NCI-H69 (cell line): ENCODE measurements around the gene SLC18A3.
A peak's percentile ranks its signal among the peaks of the same experiment; 100 is the strongest.

Experiments
- DNase-seq: peaks from one replicate; lab custom pipeline; 2025; lab: John Stamatoyannopoulos, UW

The SLC18A3 gene

DNA sequence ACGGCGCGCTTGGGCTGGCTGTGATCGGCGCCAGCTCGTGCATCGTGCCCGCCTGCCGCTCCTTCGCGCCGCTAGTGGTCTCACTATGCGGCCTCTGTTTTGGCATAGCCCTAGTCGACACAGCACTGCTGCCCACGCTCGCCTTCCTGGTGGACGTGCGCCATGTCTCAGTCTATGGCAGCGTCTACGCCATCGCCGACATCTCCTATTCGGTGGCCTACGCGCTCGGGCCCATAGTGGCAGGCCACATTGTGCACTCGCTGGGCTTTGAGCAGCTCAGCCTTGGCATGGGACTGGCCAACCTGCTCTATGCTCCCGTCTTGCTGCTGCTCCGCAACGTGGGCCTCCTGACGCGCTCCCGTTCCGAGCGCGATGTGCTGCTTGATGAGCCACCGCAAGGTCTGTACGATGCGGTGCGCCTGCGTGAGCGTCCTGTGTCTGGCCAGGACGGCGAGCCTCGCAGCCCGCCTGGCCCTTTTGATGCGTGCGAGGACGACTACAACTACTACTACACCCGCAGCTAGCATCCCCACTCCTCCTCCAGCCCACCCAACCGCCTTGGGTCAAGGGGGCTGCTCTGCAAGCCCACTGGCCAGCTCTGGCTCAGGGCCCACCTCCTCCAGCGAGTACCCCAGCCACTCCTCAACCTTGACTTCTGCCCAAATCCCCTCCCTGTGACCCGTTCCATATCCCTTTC is 1.9 kb downstream of the SLC18A3 start:
- DNase-seq, result no peak

DNA sequence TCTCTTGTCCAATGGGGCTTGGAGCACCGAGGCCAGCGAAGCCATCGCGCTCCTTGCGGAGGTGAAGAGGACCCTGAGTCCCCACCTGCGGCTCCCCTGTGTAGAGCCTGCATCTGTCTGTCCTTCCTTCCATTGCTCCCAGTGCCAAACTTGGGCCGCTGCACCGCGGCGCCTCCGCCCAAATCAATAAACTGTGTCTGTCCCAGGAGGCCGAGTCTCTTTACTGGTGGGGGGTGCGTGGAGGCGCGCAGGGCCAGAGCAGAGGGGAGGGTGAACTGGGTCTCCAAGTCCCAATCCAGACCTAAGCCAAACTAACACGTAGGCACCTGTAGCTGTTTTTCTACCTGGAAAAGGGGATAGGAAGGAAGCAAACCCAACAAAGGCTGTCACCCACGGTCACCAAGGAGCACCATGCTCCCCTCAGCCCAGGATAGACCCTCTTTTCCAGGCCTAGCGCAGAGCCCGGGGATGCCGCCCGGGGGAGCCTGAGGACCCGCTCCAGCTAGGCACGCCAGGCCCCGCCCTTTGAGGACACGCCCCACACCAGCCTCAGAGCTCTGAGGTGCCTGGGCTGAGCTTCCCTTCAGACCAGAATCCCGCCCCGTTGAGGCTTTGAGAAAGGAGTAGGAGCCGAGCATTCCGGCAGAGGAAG is 2.5 kb downstream of the SLC18A3 start:
- DNase-seq, result peak; percentile 59

DNA sequence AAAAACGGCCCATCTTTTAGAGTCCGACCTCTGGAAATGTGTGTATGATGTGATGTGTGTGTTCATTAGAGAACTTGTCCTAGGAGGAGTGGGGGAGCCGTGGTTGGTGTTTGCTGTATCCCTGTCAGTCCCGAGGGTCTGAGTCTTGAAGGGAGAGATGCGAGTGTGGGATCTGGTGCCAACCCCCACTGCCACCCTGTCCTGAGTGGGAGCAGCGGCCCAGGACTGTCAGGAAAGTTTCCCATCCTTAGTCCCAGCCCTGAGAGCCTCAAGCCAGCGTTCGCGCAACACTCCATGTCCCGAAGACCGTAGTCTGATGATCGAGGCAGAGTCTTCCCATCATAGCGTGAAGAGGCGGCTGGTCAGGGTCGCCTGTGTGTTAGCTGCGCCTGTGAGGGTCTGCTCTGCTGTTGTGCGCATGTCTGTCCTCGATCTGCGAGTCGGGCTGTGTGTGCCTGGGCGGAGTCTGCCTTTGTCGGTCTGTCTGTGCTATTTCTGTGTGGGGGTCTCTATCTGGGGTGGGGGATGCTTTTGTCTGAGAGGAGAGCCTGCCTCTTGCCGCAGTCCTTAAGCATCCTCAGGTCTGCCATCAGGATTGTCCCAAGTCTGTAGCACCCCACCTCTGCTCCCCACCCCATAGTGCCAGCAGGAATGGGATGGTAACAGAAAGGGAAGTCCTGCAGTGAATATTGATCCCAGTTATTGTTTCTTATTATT is 3.2 kb downstream of the SLC18A3 start:
- DNase-seq, result no peak

DNA sequence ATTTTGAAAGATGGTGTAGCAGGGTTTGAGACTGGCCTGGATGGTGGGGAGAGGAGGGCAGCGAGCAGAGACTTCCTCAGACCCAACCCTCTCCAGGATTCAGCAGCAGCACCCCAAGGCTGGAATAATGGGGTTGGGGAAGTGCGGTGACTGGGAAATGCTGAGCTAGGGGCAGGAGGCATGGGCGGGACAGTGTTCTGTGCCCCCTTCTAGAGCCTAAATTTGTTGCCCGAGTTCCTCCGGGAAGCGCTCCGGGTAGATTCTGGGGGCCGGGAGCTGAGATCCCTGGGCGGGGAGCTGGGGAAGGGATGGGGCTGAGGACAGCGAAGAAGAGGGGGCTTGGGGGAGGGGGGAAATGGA is 3.8 kb downstream of the SLC18A3 start, which contains the start of gene CHAT:
CHAT (plus strand) TSS at position 156 of the 360 bp plus-strand sequence; CDS start at position 309, 153 bp downstream.
- DNase-seq, result no peak

DNA sequence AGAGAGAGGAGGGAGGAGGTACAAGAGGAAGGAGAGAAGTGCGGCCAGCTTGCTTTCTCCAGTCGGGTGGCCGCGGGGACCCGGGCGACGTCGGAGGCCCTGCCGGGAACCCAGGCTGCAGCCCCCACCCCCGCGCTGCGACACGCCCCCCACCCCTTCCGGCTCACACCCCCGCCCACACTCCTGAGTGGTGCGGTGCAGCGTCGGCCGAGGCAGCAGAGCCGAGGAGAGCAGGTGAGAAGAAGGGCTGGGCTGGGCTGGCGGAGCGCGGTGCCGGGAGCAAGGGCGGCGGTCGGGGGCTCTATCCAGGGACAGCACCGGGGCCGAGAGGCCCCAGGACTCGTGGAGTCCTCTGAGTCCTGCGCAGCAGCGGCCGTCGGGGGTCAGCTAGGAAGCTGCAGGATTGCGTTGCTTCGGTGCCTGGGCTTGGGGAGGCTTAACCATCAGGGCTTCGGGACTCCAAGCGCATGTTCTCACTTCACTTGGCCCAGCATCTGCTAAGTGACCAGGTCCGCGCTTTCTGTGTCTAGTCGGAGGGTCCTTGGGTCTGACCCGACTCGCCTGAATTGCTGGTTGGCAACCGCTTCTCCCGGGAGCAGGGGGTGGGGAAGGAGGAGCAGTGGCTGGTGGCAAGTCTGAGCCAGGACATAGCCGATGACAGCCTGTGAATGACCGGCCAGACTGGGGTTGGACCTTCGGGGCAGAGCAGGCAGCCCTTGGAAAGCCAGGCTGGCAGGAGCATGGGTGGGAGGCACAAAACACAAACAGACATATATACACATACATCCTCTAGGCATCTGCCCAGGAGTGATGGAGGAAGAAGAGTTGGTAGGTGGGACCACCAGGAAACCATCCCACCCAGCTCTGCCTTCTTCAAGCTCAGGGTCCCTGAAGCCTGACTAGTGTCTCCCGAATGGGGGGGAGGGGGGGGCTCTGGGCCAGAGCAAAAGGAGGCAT is 4.4 kb downstream of the SLC18A3 start:
- peak; percentile 40 for DNase-seq

DNA sequence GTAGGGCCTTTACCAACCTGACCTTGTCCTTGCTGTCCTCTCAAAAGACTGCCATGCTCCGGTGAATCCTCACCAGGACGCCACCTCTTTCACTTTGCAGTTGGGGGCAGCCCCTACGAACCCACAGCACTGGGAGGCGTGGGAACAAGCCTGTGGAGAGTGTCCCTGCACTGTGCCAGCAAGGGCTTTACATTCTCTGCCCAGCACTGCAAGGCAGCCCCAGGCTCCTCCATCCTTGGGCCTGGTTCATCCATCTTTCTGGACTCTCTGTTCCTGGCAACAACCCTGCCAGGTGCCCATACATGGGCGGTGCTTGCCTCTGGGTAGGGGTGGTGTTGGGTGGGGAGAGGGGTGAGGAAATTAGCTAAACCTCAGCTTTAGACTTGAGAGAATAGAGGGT is 5.1 kb downstream of the SLC18A3 start:
- DNase-seq, result no peak

DNA sequence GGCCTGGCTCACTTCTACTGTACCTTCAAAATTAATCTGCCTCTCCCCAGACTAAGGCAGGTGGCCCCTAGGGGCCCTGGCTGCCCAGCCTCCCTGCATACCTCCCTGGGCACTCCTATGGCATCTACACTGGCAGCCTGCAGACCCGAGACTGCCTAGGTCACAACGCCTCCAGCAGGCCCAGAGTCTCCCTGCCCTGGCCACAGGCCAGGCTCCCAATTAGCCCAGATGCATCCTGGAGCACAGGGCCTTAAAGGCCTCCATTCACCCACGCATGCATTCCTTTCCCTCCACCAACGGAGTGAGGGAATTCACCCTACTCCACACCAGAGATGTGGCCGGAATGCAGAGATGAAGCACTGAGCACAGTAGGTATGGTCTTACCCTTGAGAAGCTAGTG is 5.6 kb downstream of the SLC18A3 start:
- DNase-seq, result no peak

DNA sequence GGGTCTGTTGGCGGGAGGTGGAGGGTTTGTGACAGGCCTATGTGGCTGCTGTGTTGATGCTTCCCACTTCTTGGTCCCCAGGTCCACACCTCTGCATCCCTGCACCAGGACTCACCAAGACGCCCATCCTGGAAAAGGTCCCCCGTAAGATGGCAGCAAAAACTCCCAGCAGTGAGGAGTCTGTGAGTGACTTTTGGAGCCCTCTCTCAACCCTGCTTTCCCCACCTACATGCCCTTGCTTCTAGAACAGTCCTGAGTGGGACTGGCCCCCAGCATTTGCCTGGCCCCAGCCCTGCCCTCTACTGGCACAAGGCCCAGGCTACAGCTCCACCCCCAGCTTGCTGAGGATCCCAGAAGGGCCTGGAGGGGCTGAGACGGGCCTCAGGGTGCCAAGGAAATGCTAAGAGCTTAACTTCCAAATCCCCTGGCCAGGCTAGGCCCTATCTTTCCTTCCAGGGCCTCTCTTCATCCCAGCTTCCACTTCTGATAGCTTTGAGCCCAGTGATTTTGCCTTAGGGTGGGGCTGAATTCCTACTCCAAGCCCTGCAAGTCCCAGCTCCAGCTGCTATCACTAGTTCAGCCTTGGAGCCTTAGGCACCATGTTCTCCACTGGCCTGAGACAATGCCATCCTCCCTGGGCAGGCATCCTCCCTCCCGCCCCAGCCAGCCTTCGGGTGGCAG is 6.5 kb downstream of the SLC18A3 start:
- no peak for DNase-seq

DNA sequence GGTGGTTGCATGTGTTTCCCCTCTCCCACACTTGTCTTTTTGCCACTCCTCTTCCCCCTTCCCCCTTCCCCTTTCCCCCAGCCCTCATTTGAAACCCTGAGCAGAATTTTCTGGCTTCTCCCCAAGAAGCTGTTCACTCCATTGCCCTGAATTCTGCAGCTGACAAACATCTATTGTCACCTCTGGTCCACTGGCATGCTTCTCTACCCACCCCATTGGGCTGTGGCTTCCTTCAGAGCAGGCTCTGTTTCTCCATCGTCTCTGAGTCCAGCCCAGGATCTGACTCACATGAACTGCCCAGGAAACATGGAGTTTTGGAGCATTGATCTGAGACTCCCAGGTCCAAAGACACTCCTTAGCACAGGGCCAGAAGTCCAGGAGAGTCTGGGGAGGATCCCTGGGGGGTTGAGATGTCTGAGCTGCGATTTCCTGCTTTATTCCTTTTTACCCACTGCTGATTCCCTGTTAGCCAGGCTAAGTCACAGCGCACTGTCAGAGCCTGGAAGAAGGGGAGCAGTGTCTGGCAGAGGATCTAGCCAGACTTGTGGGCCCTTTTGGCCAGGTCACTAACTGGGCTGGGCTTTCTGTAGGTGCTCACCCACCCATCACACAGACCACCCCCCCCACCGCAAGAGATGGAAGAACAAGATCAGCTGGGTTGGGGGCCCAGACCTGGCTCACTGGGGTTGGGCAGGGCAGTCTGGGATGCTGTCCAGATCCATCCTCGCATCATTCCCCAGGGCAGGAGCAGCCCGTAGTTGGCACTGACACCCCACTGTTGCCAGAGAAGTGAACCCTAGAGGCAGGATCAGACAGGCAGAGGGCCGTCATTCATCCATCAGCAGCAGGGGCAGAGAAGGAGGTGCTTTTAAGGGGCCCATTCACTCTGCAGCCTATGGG is 7.3 kb downstream of the SLC18A3 start:
- no peak for DNase-seq

DNA sequence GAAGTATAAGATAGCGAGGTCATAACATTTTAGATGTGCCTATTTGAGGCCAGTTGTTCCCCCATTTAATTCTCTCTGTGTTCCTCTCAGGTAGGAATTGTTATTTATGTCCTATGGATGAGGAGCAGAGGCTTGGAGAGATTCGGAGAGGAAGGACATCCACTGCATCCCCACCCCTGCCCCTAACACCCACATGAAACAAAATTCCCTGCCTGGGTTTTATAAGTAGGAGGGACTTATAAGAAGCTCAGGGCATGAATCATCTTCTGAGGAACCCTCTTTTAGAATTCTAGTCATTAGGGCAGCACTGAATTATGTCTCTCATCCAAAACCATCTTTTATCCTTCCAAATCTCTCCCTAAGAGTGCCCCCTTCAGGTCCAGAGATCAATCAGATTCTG is 8.7 kb downstream of the SLC18A3 start:
- no peak for DNase-seq

DNA sequence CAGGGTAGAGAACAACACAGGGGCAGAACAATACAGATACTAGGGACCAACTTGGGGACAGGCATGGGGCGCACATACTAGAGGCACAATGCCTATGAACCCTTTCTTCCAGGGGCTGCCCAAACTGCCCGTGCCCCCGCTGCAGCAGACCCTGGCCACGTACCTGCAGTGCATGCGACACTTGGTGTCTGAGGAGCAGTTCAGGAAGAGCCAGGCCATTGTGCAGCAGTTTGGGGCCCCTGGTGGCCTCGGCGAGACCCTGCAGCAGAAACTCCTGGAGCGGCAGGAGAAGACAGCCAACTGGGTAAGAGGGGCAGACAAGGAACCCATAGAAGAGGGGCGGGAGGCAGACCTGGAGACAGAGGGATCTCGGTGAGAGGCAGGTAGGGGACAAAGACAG is 9.5 kb downstream of the SLC18A3 start:
- DNase-seq, result no peak

DNA sequence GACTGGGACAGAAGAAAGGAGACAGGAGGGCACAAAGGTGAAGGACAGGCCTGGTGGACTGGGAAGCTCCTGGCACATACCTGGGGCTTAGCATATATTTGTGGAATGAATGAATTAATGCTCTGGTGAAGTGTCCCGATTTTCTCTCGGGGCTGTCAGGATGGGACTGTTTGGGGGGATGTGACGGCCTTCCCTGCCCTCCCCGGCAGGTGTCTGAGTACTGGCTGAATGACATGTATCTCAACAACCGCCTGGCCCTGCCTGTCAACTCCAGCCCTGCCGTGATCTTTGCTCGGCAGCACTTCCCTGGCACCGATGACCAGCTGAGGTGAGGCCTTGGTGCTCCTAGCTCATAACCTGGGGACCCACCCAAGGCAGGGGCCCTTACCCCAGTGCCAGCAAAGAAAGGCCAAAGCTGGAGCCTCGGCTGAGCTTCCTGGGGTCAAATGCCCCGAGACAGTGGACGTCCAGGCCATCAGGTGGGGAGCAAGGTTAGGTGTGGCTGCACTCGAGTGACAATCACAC is 10.2 kb downstream of the SLC18A3 start:
- no peak for DNase-seq

DNA sequence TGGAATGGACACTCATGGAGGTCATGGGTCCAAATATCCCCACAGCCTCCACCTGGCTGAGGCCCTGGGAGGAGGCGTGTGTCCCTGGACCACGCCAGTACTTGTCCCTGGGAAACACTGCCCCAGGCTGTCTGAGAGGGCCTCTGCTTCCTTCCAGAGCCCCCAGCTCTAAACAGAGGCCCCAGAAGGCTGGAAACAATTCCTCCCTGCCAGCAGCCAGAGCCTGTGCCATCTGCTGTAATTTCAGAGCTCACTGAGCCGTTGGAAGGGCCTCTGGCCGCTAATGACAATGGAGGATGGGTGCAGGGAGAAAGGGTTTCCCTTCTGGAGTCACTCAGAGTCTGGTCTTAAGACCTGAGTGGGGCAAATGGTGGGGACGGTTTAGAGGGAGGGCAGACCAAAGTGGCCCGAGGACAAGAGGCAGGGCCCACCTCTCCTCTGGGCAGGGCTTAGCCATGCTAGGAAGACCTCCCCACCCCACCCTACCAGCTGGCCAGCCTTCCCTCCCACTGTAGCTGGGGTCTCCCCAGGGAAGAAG is 10.8 kb downstream of the SLC18A3 start:
- peak; percentile 90 for DNase-seq

DNA sequence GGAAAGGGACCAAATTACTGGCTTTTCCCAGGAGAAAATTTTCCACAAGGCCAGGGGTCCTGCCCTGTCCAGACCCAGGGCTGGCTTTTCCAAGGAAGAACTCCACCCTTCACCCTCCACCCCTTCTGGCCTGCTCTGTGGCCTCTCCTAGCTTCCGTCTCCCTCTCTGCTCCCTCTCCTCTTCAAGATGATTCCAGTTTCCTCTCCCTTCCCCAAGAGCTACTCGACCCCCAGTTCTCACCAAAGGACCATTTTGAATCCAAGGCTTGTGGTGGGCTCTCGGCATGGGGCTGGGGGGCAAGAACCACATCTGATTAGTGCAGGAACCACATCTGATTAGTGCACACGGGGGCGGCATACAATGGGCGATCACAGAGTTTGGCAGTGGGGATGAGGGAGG is 11.5 kb downstream of the SLC18A3 start:
- no peak for DNase-seq

DNA sequence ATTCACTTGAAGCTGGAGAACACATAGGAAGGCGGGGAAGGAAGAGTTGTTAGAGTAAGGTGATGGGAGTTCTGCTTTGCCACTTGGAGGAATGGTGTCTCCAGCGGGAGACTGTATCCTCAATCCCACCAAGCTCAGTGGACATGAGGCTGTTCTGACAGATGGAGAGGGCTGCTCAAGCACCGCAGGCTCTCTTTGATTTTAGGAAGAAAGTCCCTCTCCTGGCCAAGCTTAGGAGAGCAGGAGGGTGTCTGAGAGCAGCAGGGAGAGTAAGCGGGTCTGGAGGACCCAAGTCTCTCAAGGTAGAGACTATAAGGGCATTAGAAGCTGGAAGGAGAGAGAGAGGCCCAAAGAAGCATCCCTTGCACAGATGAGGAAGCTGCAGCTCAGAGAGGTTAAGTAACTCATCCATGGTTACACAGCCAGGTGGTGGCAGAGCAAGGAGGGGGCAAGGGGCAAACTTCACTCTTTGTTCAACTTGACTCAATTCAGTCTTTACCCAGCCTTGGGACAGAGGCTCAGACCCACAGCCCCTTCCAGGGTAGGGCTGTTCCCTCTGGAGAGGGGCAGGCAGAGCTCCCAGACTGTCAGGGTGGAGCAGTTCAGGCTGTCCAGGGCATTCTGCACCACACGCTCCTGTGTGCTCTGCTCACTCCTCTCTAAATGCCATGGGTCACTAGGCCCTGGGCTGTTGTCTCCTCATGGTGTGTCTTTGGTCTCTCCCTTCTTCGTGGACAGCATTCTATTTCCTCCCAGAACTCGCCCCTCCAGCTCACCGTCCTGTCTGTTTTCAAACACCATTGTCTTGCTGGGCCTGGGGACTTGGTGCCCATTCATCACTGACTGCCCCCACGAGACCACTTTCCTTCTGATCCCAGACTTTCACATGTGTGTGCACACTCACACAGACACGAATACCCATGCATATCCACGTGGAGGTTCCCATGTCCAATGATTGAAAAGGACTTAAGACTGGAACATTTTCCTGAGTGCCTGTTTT is 12.6 kb downstream of the SLC18A3 start:
- DNase-seq, result no peak

DNA sequence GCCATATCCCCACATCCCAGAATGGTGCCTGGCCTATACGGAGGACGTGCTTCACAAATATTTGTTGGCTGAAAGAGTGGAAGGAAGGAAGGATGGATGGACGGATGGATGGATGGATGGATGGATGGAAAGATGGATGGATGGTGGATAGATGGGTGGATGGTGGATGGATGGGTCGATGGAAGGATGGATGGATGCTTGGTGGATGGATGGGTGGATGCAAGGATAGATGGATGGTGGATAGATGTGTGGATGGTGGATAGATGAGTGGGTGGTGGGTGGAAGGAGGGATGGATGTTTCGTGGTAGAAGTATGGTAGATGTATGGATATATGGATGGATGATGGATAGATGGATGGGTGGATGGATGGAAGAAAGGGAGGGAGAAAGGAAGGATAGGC is 14.5 kb downstream of the SLC18A3 start:
- DNase-seq, result no peak

DNA sequence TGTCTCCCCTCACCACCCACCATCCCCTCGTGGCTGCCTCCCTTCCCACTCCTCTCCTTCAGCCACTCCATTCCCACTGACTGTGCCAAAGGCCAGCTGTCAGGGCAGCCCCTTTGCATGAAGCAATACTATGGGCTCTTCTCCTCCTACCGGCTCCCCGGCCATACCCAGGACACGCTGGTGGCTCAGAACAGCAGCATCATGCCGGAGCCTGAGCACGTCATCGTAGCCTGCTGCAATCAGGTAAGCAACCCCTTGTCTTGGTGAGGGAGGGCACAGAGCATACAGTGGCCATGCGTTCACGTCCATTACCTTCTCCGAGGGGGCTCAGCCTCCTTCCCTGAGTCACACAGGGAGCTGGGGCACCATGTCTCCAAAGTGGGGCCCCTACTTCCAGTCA is 15.3 kb downstream of the SLC18A3 start:
- DNase-seq, result no peak

DNA sequence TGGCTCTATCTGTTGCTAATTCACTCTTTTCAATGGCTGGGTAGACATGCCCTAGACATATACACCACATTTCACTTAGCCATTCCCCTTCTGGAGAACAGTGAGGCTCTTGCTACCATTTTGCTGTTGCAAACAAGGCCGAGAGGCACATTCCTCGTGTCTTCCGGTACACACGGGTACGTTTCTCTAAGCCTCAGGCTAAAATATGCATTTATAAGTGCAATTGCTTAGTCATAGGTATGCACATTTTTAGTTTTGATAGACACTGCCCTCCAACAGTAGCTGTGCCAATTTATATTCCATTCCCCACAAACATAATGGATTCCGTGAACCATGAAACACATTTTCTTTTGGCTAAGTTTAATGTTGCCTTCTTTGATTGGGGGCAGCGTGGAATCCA is 16.9 kb downstream of the SLC18A3 start:
- no peak for DNase-seq
